M059J (cell line): Measurements from ENCODE around the gene CRK. TPM values are rescaled to one million over a fixed set of nuclear protein-coding genes. Genes with fewer than 3 reads are reported as not detected.

Experiments used
- DNase-seq: peaks from one replicate; pipeline ENCODE4 v3.0.0-alpha.2; 2012; ENCODE audit warnings: low read depth
- total RNA-seq: library from RNA; depleted of rRNA; stranded (reverse); fragments of >200 nt; shearing (Covaris generic); gene quantifications from 2 replicates; pipeline ENCODE4 v1.2.3, GENCODE V29; 2014; rRNA removed

Gene CRK
- 39.0 and 59.6 TPM in 2 replicates for total RNA-seq

DNA sequence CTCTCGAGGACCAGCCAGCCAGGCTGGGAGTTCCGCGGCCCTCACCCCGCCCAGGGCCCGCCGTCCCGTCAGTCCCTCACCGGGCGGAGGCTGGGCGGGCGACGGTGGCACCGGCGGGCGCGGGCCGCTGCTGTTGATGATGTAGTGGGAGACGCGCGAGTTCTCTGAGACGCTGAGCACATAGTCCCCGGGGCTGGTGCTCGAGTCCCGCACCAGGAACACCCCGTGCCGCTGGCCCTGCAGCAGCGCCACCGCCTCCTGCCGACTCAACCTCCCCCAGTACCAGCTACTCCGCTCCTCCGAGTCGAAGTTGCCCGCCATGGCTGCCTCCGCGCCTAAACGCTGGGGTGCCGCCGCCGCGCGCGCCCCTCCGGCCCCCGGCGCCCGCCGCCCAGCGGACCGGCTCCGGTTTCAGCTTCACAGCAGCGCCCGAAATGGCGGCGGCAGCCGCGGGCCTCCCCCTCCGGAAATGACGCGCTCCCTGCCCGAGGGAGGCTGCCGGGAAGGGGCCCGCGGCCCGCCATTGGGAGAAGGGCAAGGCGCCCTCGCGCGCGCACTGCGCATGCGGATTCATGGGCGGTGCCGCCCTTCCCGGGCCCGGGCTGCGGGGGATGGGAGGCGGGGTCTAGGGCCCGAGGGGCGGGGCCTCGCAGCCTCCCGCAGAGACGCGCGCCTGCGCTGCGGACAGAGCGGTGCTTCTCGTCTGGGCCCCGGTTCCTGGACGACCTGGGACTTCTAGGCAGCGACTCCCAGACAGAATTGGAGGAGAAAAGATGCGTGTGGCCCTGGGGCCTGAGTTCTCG is at the start of gene CRK:
CRK (minus strand) TSS at position 436 of the 803 bp plus-strand sequence; CDS start at position 321, 115 bp downstream.
- DNase-seq, result peak; percentile 90

DNA sequence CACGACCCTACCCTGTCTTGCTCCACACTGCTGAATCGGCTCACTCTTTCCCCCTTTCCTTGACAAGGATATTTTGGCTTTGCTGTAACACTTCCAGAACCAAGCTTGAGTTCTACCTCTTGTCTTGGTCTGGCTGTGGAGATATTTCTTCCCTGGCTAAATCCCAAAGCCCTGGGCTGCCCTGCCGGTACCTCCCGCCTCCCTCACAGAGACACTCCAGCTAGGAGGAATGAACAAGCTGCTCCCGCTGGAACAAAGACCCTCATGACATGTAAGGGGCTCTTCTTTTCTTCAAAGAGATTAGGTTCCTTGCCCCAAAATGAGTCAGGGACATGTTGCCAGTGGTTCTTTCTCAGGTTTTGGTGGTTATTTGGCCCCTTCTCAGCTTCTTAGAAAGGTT is 49.6 kb upstream of the CRK start:
- no peak for DNase-seq

DNA sequence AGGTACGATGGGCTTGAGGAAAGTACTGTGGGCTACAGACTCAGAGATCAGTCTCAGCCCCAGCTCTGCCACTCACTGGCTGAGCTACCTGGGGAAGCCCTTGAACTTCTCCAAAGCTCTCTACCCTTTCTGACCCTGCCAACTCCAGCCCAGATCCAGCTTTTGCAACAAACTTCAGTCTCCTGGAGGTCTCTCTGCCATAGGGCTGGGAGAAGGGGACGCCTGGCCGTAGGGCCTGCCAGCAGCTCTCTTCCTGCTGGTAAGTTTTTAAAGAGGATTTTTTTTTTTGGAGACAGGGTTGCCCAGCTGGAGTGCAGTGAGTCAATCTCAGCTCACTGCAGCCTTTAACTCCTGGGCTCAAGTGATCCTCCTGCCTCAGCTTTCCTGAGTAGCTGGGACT is 48.8 kb upstream of the CRK start:
- DNase-seq, result no peak

DNA sequence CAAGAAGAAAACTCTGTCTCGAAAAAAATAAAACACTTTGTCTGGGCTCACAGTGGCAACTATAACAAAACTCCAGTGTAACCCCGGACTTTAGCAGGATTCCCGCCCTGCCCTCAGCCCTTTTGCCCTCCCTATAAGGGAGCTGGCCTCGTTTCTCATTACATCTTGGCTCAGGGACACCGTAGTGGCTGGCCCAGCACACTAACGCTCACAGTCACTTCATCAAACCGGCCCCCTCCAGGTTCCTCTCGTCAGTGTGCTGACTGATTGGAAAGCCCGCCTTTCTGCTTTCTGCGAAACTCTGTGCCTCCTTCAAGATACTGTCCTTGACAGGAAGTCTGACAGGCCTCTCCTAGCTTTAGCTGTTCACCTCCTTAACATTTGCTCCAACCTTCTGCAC is 47.7 kb upstream of the CRK start:
- no peak for DNase-seq

DNA sequence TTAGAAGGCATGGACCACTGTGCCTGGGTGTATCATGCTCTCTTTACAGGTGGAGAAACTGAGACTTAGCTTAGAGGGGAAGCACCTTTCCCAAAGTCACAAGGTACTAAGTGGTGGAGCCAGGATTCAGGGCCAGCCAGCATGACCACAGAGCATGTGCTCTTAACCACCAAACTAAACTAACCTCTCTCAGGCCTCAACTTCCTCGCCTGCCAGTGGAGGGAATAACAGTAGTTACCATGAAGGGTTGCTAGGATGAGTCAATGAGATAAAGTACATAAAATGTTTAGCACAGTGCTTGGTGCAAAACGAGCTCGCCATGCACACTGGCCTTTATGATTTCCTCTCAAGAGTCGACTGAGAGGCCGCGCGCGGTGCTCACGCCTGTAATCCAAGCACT is 42.8 kb upstream of the CRK start:
- DNase-seq, result peak; percentile 75

DNA sequence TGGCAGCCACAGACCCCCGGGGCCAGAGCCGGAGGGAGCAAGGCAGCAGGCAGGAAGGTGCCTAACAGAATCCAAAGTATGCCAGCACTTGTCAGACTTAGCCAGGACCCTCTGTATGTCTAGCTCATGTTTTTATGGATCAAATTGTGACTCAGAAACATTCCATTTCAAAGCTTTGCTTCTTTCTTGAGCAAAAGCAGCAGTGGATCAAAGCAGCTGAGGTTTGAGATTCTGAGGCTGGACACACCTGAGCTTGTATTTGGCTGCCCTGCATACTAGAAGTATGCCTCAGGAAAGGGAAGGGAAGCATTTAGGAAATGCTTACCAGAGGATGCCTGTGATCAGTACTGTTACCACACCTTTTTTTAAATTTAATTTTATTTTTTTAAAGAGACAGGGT is 42.2 kb upstream of the CRK start:
- DNase-seq, result no peak

DNA sequence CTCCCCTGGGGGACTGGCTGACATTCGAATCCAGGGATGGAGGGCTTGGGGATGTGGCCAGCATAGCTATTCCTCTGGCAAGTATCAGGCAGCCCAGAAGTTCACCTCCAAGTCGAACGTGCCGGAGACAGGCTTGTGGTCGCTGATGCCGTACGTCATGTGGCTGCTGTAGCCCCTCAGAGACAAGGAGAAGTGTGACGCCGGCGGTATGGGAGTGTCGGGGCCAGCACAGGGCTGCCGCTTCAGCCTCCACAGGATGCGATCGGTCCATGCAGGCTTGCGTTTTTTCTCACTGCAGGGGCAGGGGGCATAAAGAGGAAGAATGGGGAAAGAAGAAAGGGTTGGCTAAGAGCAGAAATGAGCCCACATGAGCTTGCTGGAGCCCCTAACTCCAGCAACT is 41.8 kb upstream of the CRK start:
- no peak for DNase-seq

DNA sequence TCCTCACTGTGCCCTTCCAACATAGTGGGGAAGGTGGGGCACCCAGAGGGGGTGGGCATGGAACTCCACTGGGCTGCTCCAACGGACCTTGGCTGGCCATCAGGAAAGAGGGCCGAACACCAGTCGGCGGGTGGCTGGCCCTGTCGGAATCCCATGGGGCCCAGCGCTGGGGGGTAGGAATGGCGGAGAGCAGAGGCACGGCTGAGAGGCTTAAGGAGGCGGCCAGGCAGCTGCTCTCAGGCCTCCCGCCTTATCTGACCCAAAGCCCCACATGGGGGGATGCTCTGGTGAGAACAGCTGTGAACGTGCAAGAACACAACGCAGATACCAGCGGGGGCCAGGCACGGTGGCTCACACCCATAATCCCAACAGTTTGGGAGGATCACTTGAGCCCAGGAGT is 40.8 kb upstream of the CRK start:
- DNase-seq, result no peak

DNA sequence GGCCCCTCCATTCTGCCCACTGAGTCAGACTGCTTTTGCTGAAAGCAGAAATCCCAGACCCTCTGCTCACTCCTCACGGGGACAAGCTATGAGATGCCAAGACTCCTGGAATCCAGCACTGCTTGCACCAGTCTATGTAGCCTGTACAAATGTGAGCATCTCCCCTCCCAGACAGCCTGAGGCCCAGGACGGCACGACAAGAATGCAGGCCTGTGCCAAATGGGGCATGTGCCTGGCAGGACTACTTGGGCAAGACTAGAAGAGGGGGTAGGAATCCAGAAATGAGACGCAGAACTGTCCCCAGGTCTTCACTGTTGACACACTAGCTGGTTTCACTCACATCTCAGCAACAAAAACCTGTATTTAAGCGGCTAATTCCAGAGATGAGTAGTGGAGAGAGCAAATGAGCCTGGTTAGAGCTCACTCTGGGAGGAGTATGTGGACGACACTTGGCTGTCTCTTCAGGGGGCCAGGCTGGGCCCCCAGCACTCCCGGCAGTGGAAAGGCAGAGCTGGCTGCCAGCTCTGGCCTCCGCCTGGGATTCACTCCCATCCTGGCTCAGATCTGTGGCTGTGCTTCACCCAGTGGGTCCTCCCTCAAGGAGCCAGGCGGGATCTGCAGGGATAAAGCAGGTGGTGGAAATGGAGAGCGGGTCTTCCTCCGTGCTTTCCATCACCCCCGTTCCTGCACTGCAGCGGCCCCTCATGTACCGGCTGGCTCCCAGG is 39.4 kb upstream of the CRK start:
- DNase-seq, result peak; percentile 25

DNA sequence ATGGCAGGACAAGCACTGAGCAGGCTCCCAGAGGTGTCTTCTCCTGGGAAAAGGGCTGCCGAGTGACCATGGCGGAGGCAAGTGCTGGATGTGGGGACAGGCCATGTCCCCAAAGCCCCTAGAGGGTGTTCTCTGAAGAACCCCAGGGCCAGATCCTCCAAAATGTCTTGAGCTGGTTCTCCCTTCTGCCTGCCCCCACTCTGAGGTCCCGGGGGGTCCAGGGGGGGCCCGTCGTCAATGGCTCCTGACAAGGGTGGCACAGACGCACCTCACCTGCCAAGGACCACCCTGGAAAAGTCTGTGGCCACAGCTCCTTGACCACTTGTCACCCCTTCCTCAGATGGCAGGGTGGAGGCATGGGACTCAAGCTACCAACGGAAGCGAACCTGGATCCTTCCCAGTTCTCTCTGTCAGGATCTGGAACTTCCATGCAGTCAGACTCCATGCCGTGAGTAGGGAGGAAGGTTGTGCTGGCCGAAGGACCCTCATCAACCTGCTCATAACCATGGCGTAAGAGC is 38.8 kb upstream of the CRK start:
- DNase-seq, result no peak

DNA sequence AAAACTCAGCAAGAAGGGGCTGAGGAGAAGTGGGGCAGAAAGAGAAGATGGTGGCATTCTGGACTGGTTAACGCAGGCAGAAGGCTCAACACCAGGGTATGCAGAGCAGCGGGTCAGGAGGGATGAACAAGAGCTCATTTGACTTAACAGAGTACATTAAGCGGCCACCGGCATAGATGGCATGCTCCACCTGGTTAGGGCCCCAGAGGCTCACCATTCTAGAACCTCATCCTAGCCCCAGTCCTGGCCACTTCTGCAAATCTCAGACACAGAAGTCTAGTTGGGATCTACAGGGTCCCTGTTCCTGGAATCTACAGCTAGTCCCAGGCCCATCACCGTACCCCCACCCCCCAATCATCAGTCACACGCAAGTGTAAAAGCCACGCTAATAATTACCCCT is 38.2 kb upstream of the CRK start:
- DNase-seq, result no peak

DNA sequence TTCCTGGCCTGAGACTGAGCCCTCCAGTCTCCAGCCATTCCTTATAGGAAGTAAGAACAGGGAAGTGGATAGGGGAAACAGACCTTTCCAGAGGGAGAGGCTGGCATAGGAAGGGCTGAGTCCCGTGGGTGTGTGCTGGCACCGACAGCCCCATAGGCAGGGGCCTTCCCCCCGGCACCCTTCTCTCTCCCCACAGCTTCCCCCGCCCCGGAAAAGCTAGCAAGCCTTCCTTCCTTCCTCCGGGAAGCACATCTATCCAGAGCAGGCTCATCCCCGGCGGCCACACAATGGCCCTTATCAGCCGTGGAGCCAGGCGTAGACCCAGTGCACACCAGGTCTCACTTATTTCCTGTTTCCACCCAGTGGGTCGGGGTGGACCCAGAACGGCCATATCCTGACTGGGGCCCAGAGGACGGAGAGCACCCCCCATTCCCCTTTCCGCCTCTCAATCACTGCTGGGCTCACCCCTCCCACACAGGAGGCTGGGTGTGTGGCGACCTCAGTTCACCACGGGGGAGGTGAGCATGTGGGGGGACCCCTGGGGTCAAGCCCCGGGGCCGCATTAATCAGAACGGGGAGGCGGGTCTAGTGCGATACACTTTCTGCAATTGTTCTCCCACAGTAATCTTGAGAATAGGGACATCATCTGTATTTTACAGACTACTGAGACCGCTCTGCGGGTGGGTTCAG is 37.4 kb upstream of the CRK start:
- DNase-seq, result no peak

DNA sequence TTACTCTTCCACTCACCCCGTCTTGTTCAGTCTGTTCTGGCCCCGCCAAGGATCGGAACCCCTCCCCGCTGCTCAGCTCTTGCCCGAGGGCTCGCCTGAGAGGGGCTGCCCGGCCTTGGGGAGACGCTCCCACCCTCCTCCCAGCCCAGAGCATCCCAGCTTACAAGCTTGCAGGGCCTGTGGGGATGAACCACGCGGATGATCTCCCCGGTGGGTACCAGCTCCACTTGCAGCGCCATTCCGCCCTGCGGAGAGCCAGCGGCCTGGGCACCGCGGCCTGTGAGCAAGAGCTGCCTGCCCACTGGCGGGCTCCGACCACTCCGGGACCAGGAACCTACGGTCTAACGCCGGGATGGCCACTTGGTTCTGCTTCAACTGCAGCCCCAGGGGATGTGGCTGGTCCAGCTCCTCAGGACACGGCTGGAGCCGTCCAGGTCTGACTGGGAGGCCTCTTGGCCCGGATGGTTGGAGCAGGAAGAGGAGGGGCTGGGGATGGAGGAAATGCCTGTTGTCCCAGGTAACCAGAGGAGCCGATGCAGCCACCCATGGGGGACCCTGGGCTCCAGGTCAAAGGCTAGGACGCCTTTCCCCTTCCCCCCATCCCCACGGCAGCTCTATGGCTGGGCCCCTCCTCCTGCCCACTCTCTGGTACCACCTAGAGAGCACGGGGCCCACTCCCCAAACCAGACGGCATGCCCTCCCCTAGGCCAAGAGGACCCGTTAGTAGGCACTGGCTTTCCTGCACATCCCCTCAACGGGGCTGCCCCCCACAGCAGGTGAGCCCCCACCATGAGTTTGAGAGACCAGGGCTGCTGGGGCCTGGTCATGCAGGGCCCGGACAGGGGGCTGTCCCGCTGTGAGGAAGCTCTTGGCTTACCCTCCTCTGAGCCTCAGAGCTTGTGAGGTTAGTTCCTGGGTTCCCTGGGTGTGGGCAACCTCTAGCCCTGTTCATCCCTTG is 36.5 kb upstream of the CRK start, which contains the start of gene MYO1C:
MYO1C (minus strand) TSS at position 438 of the 958 bp plus-strand sequence; CDS start at position 239, 199 bp downstream.
- no peak for DNase-seq

DNA sequence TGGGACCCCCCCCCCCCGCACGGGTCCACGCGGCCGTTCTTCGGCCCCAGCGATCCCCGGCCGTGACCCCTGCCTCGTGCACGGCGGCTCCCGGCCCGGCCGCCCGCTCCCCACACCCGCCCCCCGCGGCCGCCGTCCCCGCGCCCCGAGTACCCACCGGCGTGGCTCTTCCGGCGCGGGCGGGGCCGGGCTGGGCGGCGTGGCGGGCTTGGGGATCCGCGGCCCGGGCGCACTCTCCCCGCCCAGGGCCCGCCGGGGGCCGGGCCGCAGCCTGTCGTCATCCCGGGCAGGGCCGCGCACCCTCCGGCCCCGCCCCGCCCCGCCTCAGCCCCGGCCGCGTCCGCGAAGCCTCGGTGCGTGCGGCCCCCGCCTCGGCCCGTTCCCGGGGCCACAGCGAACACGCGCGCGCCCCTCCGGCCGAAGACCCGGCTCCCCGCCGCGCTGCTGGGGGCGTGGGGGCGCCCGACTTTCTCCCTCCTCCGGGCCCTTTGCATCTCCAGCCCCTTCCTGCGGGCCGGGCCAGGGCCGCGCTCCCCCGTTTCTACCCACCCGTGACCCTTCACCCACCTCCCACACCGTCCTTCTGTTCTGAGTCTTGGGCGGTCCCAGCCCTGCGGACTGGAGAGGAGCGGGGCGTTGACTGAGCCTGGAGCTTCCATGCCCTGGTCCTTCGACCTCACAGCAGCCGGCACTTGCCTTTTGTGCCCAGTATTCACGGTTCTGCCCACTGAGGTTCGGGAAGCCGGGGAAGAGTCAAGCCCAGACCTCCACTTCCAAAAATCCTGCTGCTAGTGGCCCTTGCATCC is 35.6 kb upstream of the CRK start:
- DNase-seq, result peak; percentile 49

DNA sequence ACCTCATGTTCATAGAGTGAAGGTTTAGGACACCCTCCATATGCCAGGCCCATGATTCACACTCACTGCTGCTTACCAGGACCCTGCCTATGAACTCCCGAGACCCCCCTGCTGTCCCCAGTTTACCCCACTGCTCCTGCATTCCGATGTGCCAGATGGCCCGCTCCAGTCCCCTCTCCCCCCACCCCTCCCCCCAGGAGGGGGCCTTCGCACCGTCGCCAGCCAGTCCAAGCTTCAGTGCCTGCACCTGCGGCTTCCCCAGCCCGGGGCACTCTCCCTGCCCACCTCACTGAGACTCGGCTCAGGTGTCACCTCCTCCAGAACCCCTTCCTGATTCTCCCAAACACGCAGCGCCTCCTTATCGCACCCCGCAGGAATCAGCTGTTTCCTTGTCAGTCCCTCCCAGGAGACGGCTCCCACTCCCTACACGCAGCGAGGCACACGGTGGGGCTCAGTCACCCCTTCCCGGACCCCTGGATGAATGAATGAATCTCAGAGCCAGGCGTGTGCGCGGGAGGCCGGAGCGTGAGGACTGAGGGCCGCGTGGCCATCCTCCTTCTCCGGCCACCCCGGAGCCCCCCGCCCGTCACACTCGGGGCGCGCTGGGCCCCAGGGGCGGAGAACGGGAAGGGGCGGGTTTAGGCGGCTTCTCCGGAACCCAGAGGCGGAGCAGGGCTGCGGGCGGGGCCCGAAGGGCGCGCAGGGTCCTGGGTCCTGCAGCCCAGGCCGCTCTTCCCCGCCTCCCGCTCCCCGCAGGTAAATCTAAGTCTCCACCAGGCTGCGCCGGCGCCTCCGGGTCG is 34.8 kb upstream of the CRK start:
- peak; percentile 43 for DNase-seq

DNA sequence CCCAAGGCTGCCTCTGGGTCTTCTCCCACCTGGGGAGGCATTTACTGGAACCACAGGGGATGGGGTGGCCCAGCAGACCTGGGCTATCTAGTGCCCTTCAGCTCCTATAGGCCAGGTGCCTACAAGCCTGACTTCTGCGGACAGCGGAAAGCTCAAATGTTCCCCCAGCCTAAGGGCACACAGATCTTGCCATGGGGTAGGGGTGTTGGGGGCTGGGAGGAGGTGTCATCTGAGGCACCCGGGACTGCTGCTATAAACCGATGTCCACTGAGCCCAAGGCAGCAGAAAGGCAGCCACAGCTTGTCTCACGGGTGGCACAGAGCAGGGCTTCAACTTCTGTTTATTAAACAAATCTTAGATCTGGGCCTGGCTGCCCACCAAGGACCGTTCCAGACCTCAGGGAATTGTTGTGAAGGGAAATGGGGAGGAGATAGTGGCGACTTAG is 32.8 kb upstream of the CRK start:
- DNase-seq, result no peak

DNA sequence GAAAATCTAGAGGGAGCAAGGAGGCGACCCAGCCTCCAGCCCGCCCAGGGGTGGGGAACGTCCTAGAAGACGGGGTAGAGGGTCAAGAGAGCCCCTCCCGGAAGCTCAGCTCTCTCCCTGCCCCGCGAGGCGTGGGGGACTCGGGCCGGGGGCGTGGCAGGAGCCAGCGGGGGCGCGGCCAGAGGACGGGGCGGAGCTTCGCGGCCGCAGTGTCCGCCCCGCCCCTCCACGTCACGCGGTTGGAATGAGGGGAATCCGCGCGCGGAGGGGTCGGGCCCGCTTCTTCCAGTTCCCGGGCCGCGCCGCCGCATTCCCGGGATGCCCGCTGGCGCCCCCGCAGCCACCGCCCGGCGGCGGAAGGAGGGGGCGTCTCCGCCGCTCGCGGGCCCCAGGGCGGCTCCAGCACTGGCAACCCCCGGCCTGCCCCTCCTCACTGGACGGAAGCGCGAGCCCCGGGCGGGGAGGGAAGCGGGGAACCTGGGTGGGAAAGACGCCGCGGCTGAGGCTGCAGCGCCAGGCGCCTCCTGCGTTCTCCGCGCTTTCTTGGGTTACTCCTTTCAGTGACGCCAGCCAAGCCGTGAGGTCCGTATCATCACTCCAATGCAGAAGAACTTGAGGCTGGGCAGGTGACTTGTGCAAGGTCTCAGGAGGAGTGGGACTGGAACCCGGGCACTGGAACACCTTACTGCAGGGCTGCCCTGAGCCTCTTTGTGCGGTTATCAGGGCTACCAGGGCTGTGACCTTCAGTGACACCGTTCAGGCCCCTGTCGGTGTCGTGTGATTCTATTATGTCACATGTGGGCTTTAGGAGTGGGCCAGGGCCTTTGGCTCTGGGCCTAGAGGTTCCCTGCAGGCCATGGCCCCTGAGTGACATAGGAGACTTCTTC is 32.1 kb upstream of the CRK start:
- peak; percentile 75 for DNase-seq
